Subcutaneous adipose tissue (tissue), 4 donors: ENCODE measurements around the gene SMARCAL1. TPM values are rescaled to one million over a fixed set of nuclear protein-coding genes. Genes with fewer than 3 reads are reported as not detected.

Source experiments
- total RNA-seq, 4 donors: library from RNA; depleted of rRNA; stranded (reverse); fragments of >200 nt; gene quantifications; one replicate each; pipeline ENCODE4 v1.1.0, GENCODE V29; 2016
- TF ChIP-seq, protein P1 (sequence below): fragments of 450-650 bp; IDR thresholded peaks from one replicate; pipeline ENCODE4 v1.5.1; 2016; ENCODE audit warnings: low read depth, mild to moderate bottlenecking, control low read depth, antibody characterized with exemption, moderate library complexity

SMARCAL1 gene
- total RNA-seq, 4 donors from 2014 or later: 13.2 to 39.7 (median 23.6) TPM

DNA sequence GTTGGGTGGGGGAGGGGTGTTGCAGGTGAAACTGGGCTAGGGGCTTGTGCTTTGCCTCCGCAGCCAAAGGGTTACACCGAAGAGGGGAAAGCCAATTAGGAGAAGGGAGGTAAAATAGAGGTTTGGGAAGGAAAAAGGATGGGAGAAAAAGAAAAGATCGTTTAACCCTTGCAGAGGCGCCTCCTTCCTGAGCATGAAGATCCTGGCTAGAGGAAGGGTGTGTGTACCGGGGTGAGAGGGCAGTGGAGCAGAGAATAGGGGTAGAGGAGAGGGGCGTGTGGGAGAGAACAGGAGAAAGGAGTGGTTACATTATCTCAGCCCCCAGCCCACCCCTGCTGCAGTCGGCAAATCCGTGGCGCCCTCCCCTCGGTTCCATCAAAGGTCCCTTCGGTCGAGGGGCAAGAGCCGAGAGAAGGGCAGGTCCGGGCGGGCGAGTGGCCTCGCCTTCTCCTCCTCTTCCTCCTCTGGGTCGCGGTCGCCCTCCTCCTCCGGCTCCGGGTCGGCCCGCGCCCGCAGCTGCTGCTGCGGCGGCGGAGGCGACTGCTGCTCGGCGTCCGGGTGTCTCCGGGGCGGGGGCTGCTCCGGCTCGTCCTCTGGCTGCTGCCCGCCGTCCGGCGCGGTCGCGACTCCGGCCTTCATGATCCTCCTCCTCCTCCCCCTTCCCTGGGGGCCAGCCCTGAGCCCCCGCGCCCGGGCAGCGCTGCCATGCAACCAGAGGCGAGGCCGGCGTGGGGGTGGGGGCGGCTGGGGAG is 41.1 kb upstream of the SMARCAL1 start:
- TF ChIP-seq, protein P1, sequence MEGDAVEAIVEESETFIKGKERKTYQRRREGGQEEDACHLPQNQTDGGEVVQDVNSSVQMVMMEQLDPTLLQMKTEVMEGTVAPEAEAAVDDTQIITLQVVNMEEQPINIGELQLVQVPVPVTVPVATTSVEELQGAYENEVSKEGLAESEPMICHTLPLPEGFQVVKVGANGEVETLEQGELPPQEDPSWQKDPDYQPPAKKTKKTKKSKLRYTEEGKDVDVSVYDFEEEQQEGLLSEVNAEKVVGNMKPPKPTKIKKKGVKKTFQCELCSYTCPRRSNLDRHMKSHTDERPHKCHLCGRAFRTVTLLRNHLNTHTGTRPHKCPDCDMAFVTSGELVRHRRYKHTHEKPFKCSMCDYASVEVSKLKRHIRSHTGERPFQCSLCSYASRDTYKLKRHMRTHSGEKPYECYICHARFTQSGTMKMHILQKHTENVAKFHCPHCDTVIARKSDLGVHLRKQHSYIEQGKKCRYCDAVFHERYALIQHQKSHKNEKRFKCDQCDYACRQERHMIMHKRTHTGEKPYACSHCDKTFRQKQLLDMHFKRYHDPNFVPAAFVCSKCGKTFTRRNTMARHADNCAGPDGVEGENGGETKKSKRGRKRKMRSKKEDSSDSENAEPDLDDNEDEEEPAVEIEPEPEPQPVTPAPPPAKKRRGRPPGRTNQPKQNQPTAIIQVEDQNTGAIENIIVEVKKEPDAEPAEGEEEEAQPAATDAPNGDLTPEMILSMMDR: no peak

DNA sequence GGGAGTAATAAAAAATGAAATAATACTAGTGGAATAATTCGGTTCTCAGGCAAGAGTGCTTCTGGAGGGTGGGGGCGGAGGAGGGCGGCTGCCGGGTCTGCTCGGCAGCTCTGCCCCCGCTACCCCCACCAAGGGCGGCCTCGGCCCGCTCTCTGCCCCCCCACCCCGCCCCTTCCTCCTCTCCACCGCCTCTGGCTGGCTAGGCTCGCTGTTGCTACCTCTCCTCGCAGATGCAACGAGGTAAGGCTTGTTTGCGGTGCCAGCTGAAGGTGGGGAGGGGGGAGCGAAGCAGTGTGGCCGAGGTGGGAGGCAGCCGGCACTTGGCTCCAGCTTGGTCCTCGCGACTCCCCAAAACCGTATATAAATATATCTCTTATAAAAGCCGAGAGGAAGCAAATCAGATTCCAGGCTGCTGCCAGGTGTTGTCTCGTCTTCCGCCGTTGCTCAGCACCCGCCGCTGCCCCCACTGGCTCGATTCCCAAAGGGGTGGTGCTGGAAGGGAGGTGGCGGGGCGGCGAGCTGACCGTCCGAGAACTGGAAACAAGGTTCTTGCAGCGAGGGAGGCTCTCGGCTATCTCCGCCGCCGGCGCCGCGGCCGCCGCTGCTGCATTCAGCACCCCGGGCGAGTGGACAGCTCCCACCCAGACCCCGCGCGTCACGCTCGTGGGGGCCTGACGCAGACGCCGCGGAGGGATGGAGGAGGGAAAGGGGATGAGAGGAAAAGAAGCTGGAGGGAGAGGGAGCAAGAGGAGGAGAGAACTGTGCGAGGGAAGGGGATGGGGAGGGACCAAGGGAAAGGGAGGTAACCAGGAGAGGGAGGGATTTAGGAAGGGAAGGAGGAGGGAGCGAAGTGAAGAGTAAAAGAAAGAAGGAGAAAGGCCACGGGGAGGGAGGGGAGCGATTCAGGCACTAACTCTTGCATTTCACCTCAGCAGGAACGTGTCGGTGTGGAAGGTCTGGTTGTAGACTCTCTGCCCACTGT is 40.3 kb upstream of the SMARCAL1 start, which contains the start of gene MARCHF4:
Gene MARCHF4 (minus strand): TSS at position 763 of the 982 bp plus-strand sequence. CDS start 2,223 bp downstream, outside the sequence.
- TF ChIP-seq, protein P1: no peak

DNA sequence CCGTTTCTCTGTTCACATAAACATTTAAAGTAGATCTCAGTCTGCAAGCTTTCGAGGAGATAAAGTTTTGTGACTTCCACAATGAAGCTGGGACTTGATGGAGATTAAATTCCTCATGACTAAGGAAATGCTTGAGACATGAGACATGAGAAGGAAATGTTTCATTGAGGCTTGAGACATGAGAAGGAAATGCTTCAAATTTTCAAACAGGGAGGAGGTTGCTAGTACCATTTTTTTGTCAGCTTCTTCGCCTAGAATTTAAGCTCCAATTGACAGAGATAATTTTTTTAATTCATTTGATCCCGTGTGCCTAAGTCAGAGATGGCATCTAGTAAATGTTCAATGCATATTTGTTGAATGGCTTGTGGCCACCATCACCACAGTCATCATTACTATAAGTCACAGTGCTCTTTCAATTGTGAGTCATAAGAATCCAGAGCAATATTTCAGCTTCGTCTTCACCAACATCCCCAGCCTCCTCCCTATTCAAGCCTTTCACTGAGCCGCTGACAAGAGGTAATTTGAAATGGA is 39.5 kb upstream of the SMARCAL1 start:
- TF ChIP-seq, protein P1: no peak

DNA sequence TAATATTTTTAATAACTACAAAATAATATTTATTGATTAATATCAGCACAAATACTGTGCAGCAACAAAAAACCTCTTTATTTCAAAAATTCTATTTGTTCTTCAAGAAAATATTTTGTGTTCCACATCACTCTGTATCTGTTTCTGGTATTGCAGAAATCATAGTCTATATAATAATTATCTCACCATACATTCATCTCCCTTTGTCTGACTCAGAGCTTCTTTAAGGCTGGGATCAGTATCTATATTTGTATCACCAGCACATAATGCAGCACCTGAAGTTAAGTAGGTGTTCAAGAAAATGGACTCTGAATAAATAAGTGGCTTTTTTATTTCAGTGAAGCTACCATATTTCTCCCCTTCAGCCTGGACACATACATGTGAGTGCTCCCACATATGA is 38.4 kb upstream of the SMARCAL1 start:
- TF ChIP-seq, protein P1: no peak

DNA sequence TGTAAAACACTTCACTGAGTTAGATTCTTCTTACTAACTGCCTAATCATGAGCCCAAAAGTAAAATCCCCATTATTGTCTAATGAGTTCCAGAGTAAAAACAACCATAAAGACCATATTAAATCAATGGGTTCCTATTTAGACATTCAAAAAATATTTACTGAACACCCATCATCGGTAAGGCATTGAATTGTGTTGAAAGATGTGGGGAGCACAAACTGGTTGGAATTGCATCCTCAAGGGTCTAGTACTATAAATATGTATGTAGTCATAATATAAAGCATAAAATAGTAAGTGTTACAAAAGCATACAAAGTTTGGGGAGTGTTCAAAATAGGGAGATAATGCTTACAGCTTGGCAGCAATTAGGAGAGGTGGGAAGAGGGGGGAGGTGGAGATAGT is 37.0 kb upstream of the SMARCAL1 start:
- TF ChIP-seq, protein P1: no peak

DNA sequence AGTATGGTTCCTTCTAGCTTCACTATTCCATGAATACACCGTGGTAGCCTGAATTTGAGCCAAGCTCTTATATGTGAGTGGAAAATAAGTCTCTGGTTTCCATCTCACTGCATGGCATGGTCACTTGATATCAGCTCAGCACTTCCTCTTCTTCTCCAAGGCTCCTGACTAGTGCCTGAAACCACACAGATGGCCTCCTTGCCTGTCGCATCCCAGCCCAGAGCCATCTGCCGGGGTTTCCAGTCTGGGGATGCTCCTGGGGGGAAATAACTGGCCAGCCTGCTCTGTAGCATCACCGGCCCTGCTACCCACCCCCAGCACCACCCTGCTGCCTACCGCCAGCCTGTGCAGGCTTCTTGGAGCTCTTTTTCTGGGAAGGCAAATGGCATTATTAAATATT is 32.3 kb upstream of the SMARCAL1 start:
- TF ChIP-seq, protein P1: no peak

DNA sequence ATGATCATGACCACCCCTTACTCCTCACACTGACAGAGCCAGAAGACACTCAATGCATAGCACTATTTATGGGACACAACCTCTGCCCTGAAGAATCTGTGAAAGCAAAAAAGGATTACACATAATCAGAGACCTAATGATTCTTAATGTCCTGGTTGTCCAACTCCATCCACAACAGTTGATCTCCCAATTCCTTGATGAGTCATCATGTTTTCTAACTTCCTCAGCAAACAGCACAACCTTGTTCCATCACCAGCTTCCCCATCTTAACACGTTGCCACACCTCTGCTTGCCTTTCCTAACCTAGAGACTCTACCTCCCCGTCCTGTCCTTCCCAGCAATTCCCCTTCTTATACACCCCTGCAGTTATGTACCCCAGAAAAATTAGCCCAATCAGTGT is 26.8 kb upstream of the SMARCAL1 start:
- TF ChIP-seq, protein P1: no peak
